GM23248 (cell line): ENCODE measurements around the gene CCDC24.

ENCODE experiments used
- EZH2 ChIP-seq: fragments of 200-600 bp; sonication (generic); IDR thresholded peaks from 2 replicates; pipeline ENCODE4 v1.6.1; 2018; ENCODE audit warnings: antibody characterized with exemption, mild to moderate bottlenecking; ENCODE audit not compliant: insufficient read depth, poor library complexity, severe bottlenecking
- EZH2phosphoT487 ChIP-seq: fragments of 200-600 bp; sonication (generic); IDR thresholded peaks from 2 replicates; pipeline ENCODE4 v1.6.1; 2018; ENCODE audit warnings: antibody characterized with exemption, moderate library complexity, mild to moderate bottlenecking, low read depth; ENCODE audit not compliant: insufficient read depth

- TF ChIP-seq EZH2 (no peak), EZH2phosphoT487 (no peak)
Measured at GRCh38 chr1:43956234-43956633, 35.2 kb upstream of the CCDC24 start.
